SK-N-SH treated with all-trans-retinoic acid at 6 μM for 48 hours (cell line): ENCODE results near the gene CORO1C.

Experiments
- ATAC-seq: fragments of 200-7000 bp; cut with Tn5 transposase; 3 replicates; pipeline ENCODE4 v1.9.1; 2020; ENCODE audit warnings: mild to moderate bottlenecking, moderate library complexity
- ARNTL ChIP-seq: fragments of 450-650 bp; formaldehyde crosslinking; IDR thresholded peaks from 2 replicates; pipeline ENCODE4 v1.5.0; 2020; ENCODE audit warnings: low read depth, mild to moderate bottlenecking, moderate library complexity, borderline replicate concordance
- BACH2 ChIP-seq: fragments of 250-450 bp; sonication (Bioruptor Pico); IDR thresholded peaks from 2 replicates; pipeline ENCODE4 v1.9.0; 2021; ENCODE audit warnings: mild to moderate bottlenecking, borderline replicate concordance
- CREB5 ChIP-seq: fragments of 250-450 bp; sonication (Bioruptor Pico); IDR thresholded peaks from 2 replicates; pipeline ENCODE4 v1.5.1; 2020; ENCODE audit warnings: low read depth, mild to moderate bottlenecking, moderate library complexity
- CSDC2 ChIP-seq: fragments of 250-450 bp; sonication (Bioruptor Pico); IDR thresholded peaks from 2 replicates; pipeline ENCODE4 v1.5.0; 2020; ENCODE audit warnings: mild to moderate bottlenecking, moderate library complexity
- ESRRG ChIP-seq: fragments of 250-450 bp; sonication (Bioruptor Pico); IDR thresholded peaks from 2 replicates; pipeline ENCODE4 v1.6.1; 2021; ENCODE audit warnings: mild to moderate bottlenecking
- GLIS3 ChIP-seq: fragments of 250-450 bp; sonication (Bioruptor Pico); IDR thresholded peaks from 2 replicates; pipeline ENCODE4 v1.5.0; 2020; ENCODE audit warnings: mild to moderate bottlenecking, moderate library complexity
- ISL1 ChIP-seq: fragments of 250-450 bp; sonication (Bioruptor Pico); IDR thresholded peaks from 2 replicates; pipeline ENCODE4 v2.1.2; 2022; ENCODE audit warnings: mild to moderate bottlenecking, moderate library complexity
- OSR1 ChIP-seq: fragments of 250-450 bp; sonication (Bioruptor Pico); IDR thresholded peaks from 2 replicates; pipeline ENCODE4 v1.8.0; 2022; ENCODE audit warnings: moderate library complexity, mild to moderate bottlenecking, inconsistent platforms
- PPARA ChIP-seq: fragments of 250-450 bp; sonication (Bioruptor Pico); IDR thresholded peaks from 2 replicates; pipeline ENCODE4 v1.5.0; 2020; ENCODE audit warnings: mild to moderate bottlenecking, borderline replicate concordance
- RARB ChIP-seq: fragments of 250-450 bp; sonication (Bioruptor Pico); IDR thresholded peaks from 2 replicates; pipeline ENCODE4 v1.8.0; 2021; ENCODE audit warnings: mild to moderate bottlenecking, moderate library complexity
- SNAI2 ChIP-seq: fragments of 250-450 bp; sonication (Bioruptor Pico); IDR thresholded peaks from 2 replicates; pipeline ENCODE4 v1.5.0; 2020; ENCODE audit warnings: mild to moderate bottlenecking, moderate library complexity
- TCF4 ChIP-seq: fragments of 250-450 bp; sonication (Bioruptor Pico); IDR thresholded peaks from 2 replicates; pipeline ENCODE4 v1.8.0; 2021; ENCODE audit warnings: mild to moderate bottlenecking, moderate library complexity, borderline replicate concordance
- TOX ChIP-seq: fragments of 250-450 bp; sonication (Bioruptor Pico); IDR thresholded peaks from 2 replicates; pipeline ENCODE4 v1.8.0; 2021; ENCODE audit warnings: mild to moderate bottlenecking, moderate library complexity, borderline replicate concordance
- TSHZ2 ChIP-seq: fragments of 250-450 bp; sonication (Bioruptor Pico); IDR thresholded peaks from 2 replicates; pipeline ENCODE4 v1.5.0; 2020; ENCODE audit warnings: mild to moderate bottlenecking, moderate library complexity
- ZC3H10 ChIP-seq: fragments of 250-450 bp; sonication (Bioruptor Pico); IDR thresholded peaks from 2 replicates; pipeline ENCODE4 v1.5.1; 2021; ENCODE audit warnings: mild to moderate bottlenecking, moderate library complexity
- ZFP30 ChIP-seq: fragments of 450-650 bp; formaldehyde crosslinking; IDR thresholded peaks from 2 replicates; pipeline ENCODE4 v1.5.0; 2022; ENCODE audit warnings: mild to moderate bottlenecking, moderate library complexity
- ZNF565 ChIP-seq: fragments of 450-650 bp; formaldehyde crosslinking; conservative IDR thresholded peaks from 2 replicates; pipeline ENCODE4 v1.5.0; 2020; ENCODE audit warnings: low read depth, mild to moderate bottlenecking, moderate library complexity
- ZNF70 ChIP-seq: fragments of 450-650 bp; formaldehyde crosslinking; IDR thresholded peaks from 2 replicates; pipeline ENCODE4 v1.5.0; 2020; ENCODE audit warnings: mild to moderate bottlenecking, moderate library complexity
- ZNF8 ChIP-seq: fragments of 450-650 bp; formaldehyde crosslinking; IDR thresholded peaks from 2 replicates; pipeline ENCODE4 v1.5.0; 2020; ENCODE audit warnings: mild to moderate bottlenecking, moderate library complexity
- TF ChIP-seq, protein P1 (sequence below): fragments of 250-450 bp; sonication (Bioruptor Pico); IDR thresholded peaks from 2 replicates; pipeline ENCODE4 v1.8.0; 2021; ENCODE audit warnings: low read depth, mild to moderate bottlenecking, moderate library complexity, borderline replicate concordance
- TF ChIP-seq, protein P2 (sequence below): fragments of 250-450 bp; sonication (Bioruptor Pico); IDR thresholded peaks from 2 replicates; pipeline ENCODE4 v1.5.1; 2021; ENCODE audit warnings: mild to moderate bottlenecking, moderate library complexity
- TF ChIP-seq, protein P3 (sequence below): fragments of 250-450 bp; sonication (Bioruptor Pico); IDR thresholded peaks from 2 replicates; pipeline ENCODE4 v1.8.0; 2020; ENCODE audit warnings: mild to moderate bottlenecking, moderate library complexity, borderline replicate concordance

The CORO1C gene

GRCh38 chr12:108770269-108770829 lies 39.0 kb upstream of the CORO1C start:
- no peak for ATAC-seq
- TF ChIP-seq, protein P1, sequence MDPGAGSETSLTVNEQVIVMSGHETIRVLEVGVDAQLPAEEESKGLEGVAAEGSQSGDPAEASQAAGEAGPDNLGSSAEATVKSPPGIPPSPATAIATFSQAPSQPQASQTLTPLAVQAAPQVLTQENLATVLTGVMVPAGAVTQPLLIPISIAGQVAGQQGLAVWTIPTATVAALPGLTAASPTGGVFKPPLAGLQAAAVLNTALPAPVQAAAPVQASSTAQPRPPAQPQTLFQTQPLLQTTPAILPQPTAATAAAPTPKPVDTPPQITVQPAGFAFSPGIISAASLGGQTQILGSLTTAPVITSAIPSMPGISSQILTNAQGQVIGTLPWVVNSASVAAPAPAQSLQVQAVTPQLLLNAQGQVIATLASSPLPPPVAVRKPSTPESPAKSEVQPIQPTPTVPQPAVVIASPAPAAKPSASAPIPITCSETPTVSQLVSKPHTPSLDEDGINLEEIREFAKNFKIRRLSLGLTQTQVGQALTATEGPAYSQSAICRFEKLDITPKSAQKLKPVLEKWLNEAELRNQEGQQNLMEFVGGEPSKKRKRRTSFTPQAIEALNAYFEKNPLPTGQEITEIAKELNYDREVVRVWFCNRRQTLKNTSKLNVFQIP, result no peak
- TF ChIP-seq ESRRG (CRISPR knock-in tag) (no peak), BACH2 (CRISPR knock-in tag) (no peak), TCF4 (CRISPR knock-in tag) (no peak), ZNF70 (CRISPR knock-in tag) (no peak), ZNF565 (CRISPR knock-in tag) (no peak), GLIS3 (CRISPR knock-in tag) (no peak), ISL1 (CRISPR knock-in tag) (no peak), ZFP30 (CRISPR knock-in tag) (no peak), TOX (no peak), PPARA (CRISPR knock-in tag) (no peak), SNAI2 (CRISPR knock-in tag) (no peak), ZC3H10 (CRISPR knock-in tag) (no peak), RARB (CRISPR knock-in tag) (no peak), CSDC2 (CRISPR knock-in tag) (no peak), OSR1 (CRISPR knock-in tag) (no peak)

GRCh38 chr12:108768591-108769500 lies 37.5 kb upstream of the CORO1C start:
- TF ChIP-seq ZC3H10 (CRISPR knock-in tag) (no peak), CREB5 (no peak), ARNTL (no peak)
- ATAC-seq, result no peak; the same call in 2 of the 3 replicates

- no peak for ATAC-seq
- TF ChIP-seq, protein P1, result no peak
- TF ChIP-seq CREB5 (no peak), ISL1 (CRISPR knock-in tag) (no peak), ZNF70 (CRISPR knock-in tag) (no peak), TCF4 (CRISPR knock-in tag) (no peak)
- TF ChIP-seq, protein P2, sequence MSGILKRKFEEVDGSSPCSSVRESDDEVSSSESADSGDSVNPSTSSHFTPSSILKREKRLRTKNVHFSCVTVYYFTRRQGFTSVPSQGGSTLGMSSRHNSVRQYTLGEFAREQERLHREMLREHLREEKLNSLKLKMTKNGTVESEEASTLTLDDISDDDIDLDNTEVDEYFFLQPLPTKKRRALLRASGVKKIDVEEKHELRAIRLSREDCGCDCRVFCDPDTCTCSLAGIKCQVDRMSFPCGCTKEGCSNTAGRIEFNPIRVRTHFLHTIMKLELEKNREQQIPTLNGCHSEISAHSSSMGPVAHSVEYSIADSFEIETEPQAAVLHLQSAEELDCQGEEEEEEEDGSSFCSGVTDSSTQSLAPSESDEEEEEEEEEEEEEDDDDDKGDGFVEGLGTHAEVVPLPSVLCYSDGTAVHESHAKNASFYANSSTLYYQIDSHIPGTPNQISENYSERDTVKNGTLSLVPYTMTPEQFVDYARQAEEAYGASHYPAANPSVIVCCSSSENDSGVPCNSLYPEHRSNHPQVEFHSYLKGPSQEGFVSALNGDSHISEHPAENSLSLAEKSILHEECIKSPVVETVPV (CRISPR knock-in tag), result no peak
Measured at GRCh38 chr12:108766294-108766693, 35.0 kb upstream of the CORO1C start.

DNA sequence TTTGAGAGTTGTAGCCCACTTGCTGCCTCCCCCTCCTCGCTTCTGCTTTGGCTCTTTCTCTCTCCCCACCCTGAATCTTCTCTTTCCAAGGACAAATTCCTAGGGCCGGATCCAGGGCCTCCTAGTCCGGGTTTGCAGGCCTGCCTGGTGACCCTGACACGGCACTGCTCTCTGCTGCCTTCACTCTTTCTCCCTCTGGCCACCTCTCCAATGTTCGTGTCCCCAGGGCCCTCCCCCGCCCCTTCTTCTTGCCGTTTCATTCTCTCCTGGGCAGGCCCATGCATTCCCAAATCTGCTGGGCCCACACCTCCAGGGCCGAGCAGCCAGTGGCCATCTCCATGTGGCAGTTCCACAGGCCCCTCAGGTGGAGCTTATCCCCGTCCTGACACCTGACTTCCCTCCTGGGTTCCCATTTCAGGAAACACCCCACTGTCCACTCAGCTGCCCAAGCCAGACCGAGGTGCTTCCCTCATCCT lies 34.0 kb upstream of the CORO1C start:
- no peak for TF ChIP-seq TCF4 (CRISPR knock-in tag)
- TF ChIP-seq TOX, result no peak
- TF ChIP-seq, protein P3, sequence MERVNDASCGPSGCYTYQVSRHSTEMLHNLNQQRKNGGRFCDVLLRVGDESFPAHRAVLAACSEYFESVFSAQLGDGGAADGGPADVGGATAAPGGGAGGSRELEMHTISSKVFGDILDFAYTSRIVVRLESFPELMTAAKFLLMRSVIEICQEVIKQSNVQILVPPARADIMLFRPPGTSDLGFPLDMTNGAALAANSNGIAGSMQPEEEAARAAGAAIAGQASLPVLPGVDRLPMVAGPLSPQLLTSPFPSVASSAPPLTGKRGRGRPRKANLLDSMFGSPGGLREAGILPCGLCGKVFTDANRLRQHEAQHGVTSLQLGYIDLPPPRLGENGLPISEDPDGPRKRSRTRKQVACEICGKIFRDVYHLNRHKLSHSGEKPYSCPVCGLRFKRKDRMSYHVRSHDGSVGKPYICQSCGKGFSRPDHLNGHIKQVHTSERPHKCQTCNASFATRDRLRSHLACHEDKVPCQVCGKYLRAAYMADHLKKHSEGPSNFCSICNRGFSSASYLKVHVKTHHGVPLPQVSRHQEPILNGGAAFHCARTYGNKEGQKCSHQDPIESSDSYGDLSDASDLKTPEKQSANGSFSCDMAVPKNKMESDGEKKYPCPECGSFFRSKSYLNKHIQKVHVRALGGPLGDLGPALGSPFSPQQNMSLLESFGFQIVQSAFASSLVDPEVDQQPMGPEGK (CRISPR knock-in tag), result no peak
- TF ChIP-seq ESRRG (CRISPR knock-in tag), result no peak
- no peak for TF ChIP-seq ZNF70 (CRISPR knock-in tag)
- no peak for TF ChIP-seq GLIS3 (CRISPR knock-in tag)
- no peak for TF ChIP-seq ZNF8 (CRISPR knock-in tag)
- no peak for TF ChIP-seq ISL1 (CRISPR knock-in tag)
- TF ChIP-seq TSHZ2 (CRISPR knock-in tag), result no peak
- ATAC-seq, result no peak
